HCT116 (cell line): ENCODE measurements around the gene MOAP1. TPM values are rescaled to one million over a fixed set of nuclear protein-coding genes. Genes with fewer than 3 reads are reported as not detected.

ENCODE experiments used
- ATAC-seq: fragments of 200-7000 bp; cut with Tn5 transposase; 2 replicates; pipeline ENCODE4 v1.9.1; 2020; ENCODE audit warnings: mild to moderate bottlenecking, moderate library complexity
- BruUV-seq: library from RNA; stranded (reverse); fragments of 400-500 nt; replicated peaks from 2 replicates; lab custom pipeline; 2021; lab: Mats Ljungman, UMichigan
- CTCF ChIA-PET: fragments of 300-600 bp; sonication (Branson Sonifier 250); formaldehyde crosslinking; loops from one replicate; lab custom pipeline; 2021; ENCODE audit warnings: antibody characterized with exemption; lab: Charles Lee
- POLR2A ChIA-PET: fragments of 300-600, 350-600 bp; sonication (Branson Sonifier 250); formaldehyde crosslinking; loops from one replicate; lab custom pipeline; 2021; ENCODE audit warnings: antibody characterized with exemption; lab: Charles Lee
- RAD21 ChIA-PET, 2 experiments: fragments of 300-600 bp; sonication (Branson Sonifier 250); formaldehyde crosslinking; loops; one replicate each; lab custom pipeline; 2023; ENCODE audit warnings: low total read pairs in 2 of 2; ENCODE audit not compliant: uncharacterized antibody in 2 of 2, unreplicated experiment in 2 of 2, low non-redundant PET in 1 of 2; lab: Charles Lee
- DNase-seq: peaks from one replicate; pipeline ENCODE4 v3.0.0-alpha.2; 2010; ENCODE audit warnings: low read depth, low spot score
- H2AFZ ChIP-seq: fragments of 200-600 bp; shearing (Covaris generic), sonication (generic); 2 replicates; pipeline ENCODE4 v1.6.1; 2017; ENCODE audit warnings: low read depth, mixed run types, mixed read lengths, antibody characterized with exemption, low read length; ENCODE audit not compliant: poor library complexity, severe bottlenecking
- H3K27ac ChIP-seq: 2 replicates; pipeline ENCODE4 v1.5.1; 2012; ENCODE audit warnings: low read depth, low read length
- H3K27me3 ChIP-seq: fragments of 200-600 bp; sonication (generic); 2 replicates; pipeline ENCODE4 v1.6.1; 2016; ENCODE audit warnings: mixed run types, low read length, mixed read lengths; ENCODE audit not compliant: insufficient read depth
- H3K36me3 ChIP-seq, 2 experiments: fragments of 200-500 bp in 1 of 2; fragments of 200-600 bp in 1 of 2; sonication (Bioruptor generic) in 1 of 2; sonication (generic) in 1 of 2; 2 replicates each; pipeline versions ENCODE4 v1.5.1 to v1.6.1; 2014 to 2016; ENCODE audit warnings: low read length in 2 of 2, inconsistent platforms in 1 of 2, mixed read lengths in 1 of 2, mixed run types in 1 of 2; ENCODE audit not compliant: insufficient read depth in 2 of 2, control insufficient read depth in 1 of 2
- H3K4me1 ChIP-seq, 2 experiments: fragments of 200-600 bp in 1 of 2; sonication (generic) in 1 of 2; 2 replicates each; pipeline versions ENCODE4 v1.5.1 to v1.6.1; 2012 to 2017; ENCODE audit warnings: low read length in 2 of 2, inconsistent platforms in 1 of 2, mild to moderate bottlenecking in 1 of 2, mixed read lengths in 1 of 2, mixed run types in 1 of 2, moderate library complexity in 1 of 2; ENCODE audit not compliant: insufficient read depth in 2 of 2, control insufficient read depth in 1 of 2
- H3K4me2 ChIP-seq: fragments of 200-600 bp; sonication (generic); 2 replicates; pipeline ENCODE4 v1.6.1; 2017; ENCODE audit warnings: mixed run types, low read length, mixed read lengths
- H3K4me3 ChIP-seq, 2 experiments: fragments of 200-600 bp in 1 of 2; sonication (generic) in 1 of 2; replicated peaks in 1 of 2; 2 replicates each; pipeline ENCODE4 v1.5.1; 2011 to 2016; ENCODE audit warnings: low read length in 2 of 2, control low read depth in 1 of 2, low read depth in 1 of 2, mild to moderate bottlenecking in 1 of 2, mixed read lengths in 1 of 2, mixed run types in 1 of 2
- H3K79me2 ChIP-seq: fragments of 200-600 bp; sonication (generic); 2 replicates; pipeline ENCODE4 v1.6.1; 2017; ENCODE audit warnings: mild to moderate bottlenecking, mixed run types, low read length, moderate library complexity, mixed read lengths; ENCODE audit not compliant: insufficient read depth
- H3K9ac ChIP-seq: fragments of 200-600 bp; sonication (generic); 2 replicates; pipeline ENCODE4 v1.6.1; 2016; ENCODE audit warnings: low read length, mixed read lengths
- H3K9me2 ChIP-seq: fragments of 200-600 bp; sonication (generic), shearing (Covaris generic); 2 replicates; pipeline ENCODE4 v1.6.1; 2017; ENCODE audit warnings: mixed run types, mild to moderate bottlenecking, moderate library complexity; ENCODE audit not compliant: insufficient read depth
- H3K9me3 ChIP-seq, 2 experiments: fragments of 200-500 bp in 1 of 2; fragments of 200-600 bp in 1 of 2; sonication (Bioruptor generic) in 1 of 2; sonication (generic) in 1 of 2; 2 replicates each; pipeline ENCODE4 v1.6.1; 2014 to 2017; ENCODE audit warnings: low read length in 2 of 2, mixed read lengths in 2 of 2, inconsistent platforms in 1 of 2, low read depth in 1 of 2, mild to moderate bottlenecking in 1 of 2, mixed run types in 1 of 2, moderate library complexity in 1 of 2; ENCODE audit not compliant: control insufficient read depth in 1 of 2, insufficient read depth in 1 of 2
- H4K20me1 ChIP-seq: fragments of 200-600 bp; sonication (generic), shearing (Covaris generic); 2 replicates; pipeline ENCODE4 v1.6.1; 2017; ENCODE audit warnings: mixed run types, mild to moderate bottlenecking, moderate library complexity; ENCODE audit not compliant: insufficient read depth
- CTCF ChIP-seq, 3 experiments: fragments of 200-600 bp in 1 of 3; sonication (generic) in 1 of 3; IDR thresholded peaks in 2 of 3; conservative IDR thresholded peaks in 1 of 3; 2 replicates each; pipeline ENCODE4 v1.5.1; 2012 to 2017; ENCODE audit warnings: low read depth in 2 of 3, low read length in 2 of 3, antibody characterized with exemption in 1 of 3, borderline replicate concordance in 1 of 3, control low read depth in 1 of 3, mild to moderate bottlenecking in 1 of 3, mixed read lengths in 1 of 3, mixed run types in 1 of 3, moderate library complexity in 1 of 3; ENCODE audit not compliant: insufficient read depth in 1 of 3
- EZH2 ChIP-seq: fragments of 200-600 bp; sonication (generic); IDR thresholded peaks from 2 replicates; pipeline ENCODE4 v1.6.1; 2017; ENCODE audit warnings: antibody characterized with exemption, mixed run types
- POLR2AphosphoS5 ChIP-seq: IDR thresholded peaks from 2 replicates; pipeline ENCODE4 v1.6.1; 2011; ENCODE audit warnings: mild to moderate bottlenecking, low read depth, low read length, moderate library complexity
- RAD21 ChIP-seq: IDR thresholded peaks from 2 replicates; pipeline ENCODE4 v1.6.1; 2012; ENCODE audit warnings: low read depth, mild to moderate bottlenecking
- SIN3A ChIP-seq: IDR thresholded peaks from 2 replicates; pipeline ENCODE4 v1.6.1; 2012; ENCODE audit warnings: low read depth
- intact Hi-C: fragments of 100-400 bp; cut with micrococcal nuclease; formaldehyde crosslinking; loops from 2 replicates; pipeline ENCODE4 v1.10.0; 2022
- total RNA-seq: library from RNA; stranded (reverse); gene quantifications from one replicate; pipeline ENCODE4 v1.2.1, GENCODE V29; 2021; ENCODE audit not compliant: unreplicated experiment
- TF ChIP-seq, protein P1 (sequence below): IDR thresholded peaks from 2 replicates; pipeline ENCODE4 v1.6.1; 2012

Gene MOAP1
- total RNA-seq, 1 experiment from 2014 or later, result 14.2 TPM

DNA sequence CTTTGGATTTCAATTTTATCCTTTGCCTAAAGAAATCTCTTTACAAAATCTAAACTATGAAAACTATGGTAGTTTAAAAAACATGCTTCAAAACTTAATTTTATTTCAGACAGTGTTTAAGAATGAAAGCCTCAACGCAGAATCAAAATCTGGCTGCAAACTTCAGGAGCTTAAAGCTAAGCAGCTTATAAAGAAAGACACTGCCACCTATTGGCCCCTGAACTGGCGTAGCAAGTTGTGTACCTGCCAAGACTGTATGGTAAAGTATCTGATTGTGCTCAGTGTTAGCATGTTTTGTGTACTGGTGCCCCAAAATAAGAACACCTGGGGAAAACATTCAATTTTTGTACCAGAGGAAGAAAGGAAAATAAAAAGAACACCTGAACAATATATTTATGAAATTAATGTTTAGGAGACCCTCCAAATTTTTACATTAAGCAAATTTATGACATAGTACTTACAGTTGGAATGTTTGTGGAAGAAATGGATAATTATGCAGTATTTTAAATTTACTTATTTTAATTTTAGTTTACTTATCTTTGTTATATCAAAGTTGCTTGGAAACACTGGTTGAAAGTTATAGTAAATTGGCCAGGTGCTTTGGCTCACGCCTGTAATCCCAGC, 34.5 kb upstream of the MOAP1 start:
- Histone ChIP-seq H3K4me1 (no peaks in the 10 kb centered on the region), H3K27ac (no peak overlapping the region), H3K4me2 (no peak overlapping the region), H3K27me3 (no peaks in the 10 kb centered on the region), H4K20me1 (no peaks in the 10 kb centered on the region), H3K4me3 (no peak overlapping the region), H3K36me3 (peaks cover 16 to 34% of the 10 kb centered on the region in 2 experiments), H3K79me2 (no peaks in the 10 kb centered on the region), H3K9ac (no peak overlapping the region), H2AFZ (no peak overlapping the region), H3K9me2 (no peaks in the 10 kb centered on the region), H3K9me3 (no peaks in the 10 kb centered on the region)
- POLR2A ChIA-PET, result interaction anchor here (0.7 kb wide), 1 partner anchor 106 kb away, joined by 3 read pairs; no protein-coding TSS in a partner anchor
- BruUV-seq, result no TSS peak
- CTCF ChIA-PET, result interaction anchor here (0.6 to 1.3 kb wide), 16 partner anchors 12 to 408 kb away, joined by 3 to 27 read pairs (median 4); partner anchors contain the start of genes GON7 and UBR7
- TF ChIP-seq, protein P1, sequence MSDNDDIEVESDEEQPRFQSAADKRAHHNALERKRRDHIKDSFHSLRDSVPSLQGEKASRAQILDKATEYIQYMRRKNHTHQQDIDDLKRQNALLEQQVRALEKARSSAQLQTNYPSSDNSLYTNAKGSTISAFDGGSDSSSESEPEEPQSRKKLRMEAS, result no peak
- no peak for TF ChIP-seq SIN3A
- TF ChIP-seq CTCF (IDR thresholded peaks at IDR 0.05 in 2 of 3, conservative IDR thresholded peaks at IDR 0.05 in 1 of 3; ENCODE audit: borderline replicate concordance in 1 of 3, insufficient read depth in 1 of 3, low read depth in 2 of 3, low read length in 2 of 3), result peak; percentile 66 to 79 (median 74)
- TF ChIP-seq EZH2, result no peak
- peak; percentile 77 for TF ChIP-seq RAD21
- no peak for TF ChIP-seq POLR2AphosphoS5
- ATAC-seq (peak; percentile 88), DNase-seq (peak; percentile 51)
- RAD21 ChIA-PET, result interaction anchor here in 1 of 2 experiments (0.6 kb wide), 1 partner anchor 273 kb away, joined by 3 read pairs; no protein-coding TSS in a partner anchor
- intact Hi-C loops, result loop anchor here (1.0 to 2.0 kb wide), 2 partner anchors 267 to 338 kb away; no protein-coding TSS in a partner anchor
